ENCODE results near the gene RAET1G.

The RAET1G gene

GRCh38 chr6:149903938-149904611 is 18.8 kb downstream of the RAET1G start:
- no peak for DNase-seq
- peaks cover 33% of the 10 kb centered on the region for H3K27me3 Mint-ChIP-seq (ENCODE audit: low read depth, poor library complexity)
- peaks cover 19% of the 10 kb centered on the region for H3K9me3 Mint-ChIP-seq
- TF ChIP-seq, protein P1, sequence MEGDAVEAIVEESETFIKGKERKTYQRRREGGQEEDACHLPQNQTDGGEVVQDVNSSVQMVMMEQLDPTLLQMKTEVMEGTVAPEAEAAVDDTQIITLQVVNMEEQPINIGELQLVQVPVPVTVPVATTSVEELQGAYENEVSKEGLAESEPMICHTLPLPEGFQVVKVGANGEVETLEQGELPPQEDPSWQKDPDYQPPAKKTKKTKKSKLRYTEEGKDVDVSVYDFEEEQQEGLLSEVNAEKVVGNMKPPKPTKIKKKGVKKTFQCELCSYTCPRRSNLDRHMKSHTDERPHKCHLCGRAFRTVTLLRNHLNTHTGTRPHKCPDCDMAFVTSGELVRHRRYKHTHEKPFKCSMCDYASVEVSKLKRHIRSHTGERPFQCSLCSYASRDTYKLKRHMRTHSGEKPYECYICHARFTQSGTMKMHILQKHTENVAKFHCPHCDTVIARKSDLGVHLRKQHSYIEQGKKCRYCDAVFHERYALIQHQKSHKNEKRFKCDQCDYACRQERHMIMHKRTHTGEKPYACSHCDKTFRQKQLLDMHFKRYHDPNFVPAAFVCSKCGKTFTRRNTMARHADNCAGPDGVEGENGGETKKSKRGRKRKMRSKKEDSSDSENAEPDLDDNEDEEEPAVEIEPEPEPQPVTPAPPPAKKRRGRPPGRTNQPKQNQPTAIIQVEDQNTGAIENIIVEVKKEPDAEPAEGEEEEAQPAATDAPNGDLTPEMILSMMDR (IDR thresholded peaks at IDR 0.05) = no peak
- no peaks in the 10 kb centered on the region for H3K4me1 Mint-ChIP-seq
- peaks cover 4% of the 10 kb centered on the region for H3K36me3 Mint-ChIP-seq (ENCODE audit: low read depth)
- no peak overlapping the region for H3K27ac Mint-ChIP-seq
- H3K4me3 Mint-ChIP-seq = no peak overlapping the region

DNA sequence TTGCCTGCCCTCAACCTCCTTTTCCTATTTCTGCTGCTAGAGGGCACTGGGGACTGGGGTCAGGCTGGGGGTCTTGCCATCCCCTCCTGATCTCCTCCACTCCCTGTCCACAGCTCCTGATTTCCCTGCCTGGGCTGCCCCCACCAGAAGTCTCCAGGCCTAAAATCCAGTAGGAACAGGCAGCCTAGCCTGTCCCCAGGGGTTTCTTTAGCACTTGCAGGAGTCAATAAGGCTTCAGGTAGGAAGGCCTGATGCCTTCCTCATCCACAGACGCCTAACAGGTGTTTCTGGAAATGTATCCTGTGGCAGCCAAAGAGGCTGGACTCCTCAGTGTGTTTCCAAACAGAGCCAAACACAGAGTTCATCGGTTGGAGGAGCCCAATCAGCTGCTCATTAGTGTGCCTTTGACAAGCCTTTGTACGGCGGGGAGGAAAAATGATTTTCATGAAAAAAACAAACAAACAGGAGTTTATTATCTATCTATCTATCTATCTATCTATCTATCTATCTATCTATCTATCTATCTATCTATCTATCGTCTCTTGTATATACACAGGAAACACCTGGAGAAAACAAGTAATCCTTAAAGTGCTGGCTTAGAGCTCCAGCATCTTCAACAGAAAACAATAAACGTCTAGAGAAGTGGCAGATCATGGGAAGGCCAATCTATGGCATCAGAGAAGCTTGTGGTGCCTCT is 21.3 kb downstream of the RAET1G start:
- Mint-ChIP-seq H3K4me1 (no peaks in the 10 kb centered on the region), H3K27ac (no peak overlapping the region), H3K27me3 (ENCODE audit: low read depth, poor library complexity) (peaks cover 39% of the 10 kb centered on the region), H3K9me3 (no peaks in the 10 kb centered on the region), H3K4me3 (no peak overlapping the region), H3K36me3 (ENCODE audit: low read depth) (no peaks in the 10 kb centered on the region)
- TF ChIP-seq, protein P1 (IDR thresholded peaks at IDR 0.05) = no peak
- no peak for DNase-seq

DNA sequence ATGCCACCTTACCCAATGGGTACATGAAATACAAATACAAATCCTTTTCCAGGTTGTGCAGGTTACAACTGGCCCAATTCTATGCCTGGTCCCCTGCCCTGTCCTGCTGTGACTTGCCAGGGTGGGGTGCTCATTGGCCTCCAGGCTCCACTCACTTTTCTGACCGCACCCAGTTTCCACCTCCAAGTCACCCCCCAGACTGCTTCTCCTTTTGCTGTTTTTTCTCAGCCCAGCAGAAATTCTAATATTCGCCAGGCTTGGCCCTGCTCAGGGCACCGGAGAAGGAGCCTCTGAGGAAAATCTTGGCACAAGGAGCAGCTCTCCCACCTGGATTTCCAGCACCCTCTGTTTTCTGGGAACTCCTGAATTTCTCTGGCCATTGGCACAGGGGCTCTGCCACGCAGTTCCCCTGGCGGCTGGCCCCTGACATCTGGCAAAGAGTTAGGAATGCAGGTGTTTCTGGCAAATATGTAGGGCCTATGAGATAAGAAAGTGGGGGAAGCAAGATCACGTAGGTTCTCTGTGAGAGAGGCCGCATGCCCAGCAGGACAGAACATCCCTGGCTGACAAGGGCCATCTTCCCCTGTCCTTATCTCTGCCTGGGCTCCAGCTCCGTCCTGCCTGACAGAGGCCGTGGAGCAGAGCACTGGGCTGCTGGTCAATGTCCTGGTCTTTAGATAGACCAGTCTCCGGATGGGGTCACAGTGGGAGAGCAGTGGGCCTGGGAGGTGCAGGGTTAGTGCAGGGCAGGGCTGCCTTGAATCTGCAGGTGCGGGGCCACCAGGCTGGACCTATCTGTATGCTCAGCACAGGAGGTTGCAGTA is 22.1 kb downstream of the RAET1G start:
- no peak overlapping the region for H3K27ac Mint-ChIP-seq
- no peaks in the 10 kb centered on the region for H3K9me3 Mint-ChIP-seq
- H3K27me3 Mint-ChIP-seq (ENCODE audit: low read depth, poor library complexity) = peaks cover 46% of the 10 kb centered on the region
- no peaks in the 10 kb centered on the region for H3K36me3 Mint-ChIP-seq (ENCODE audit: low read depth)
- peaks cover under 1% of the 10 kb centered on the region for H3K4me1 Mint-ChIP-seq
- DNase-seq = no peak
- TF ChIP-seq, protein P1 (IDR thresholded peaks at IDR 0.05) = no peak
- no peak overlapping the region for H3K4me3 Mint-ChIP-seq

DNA sequence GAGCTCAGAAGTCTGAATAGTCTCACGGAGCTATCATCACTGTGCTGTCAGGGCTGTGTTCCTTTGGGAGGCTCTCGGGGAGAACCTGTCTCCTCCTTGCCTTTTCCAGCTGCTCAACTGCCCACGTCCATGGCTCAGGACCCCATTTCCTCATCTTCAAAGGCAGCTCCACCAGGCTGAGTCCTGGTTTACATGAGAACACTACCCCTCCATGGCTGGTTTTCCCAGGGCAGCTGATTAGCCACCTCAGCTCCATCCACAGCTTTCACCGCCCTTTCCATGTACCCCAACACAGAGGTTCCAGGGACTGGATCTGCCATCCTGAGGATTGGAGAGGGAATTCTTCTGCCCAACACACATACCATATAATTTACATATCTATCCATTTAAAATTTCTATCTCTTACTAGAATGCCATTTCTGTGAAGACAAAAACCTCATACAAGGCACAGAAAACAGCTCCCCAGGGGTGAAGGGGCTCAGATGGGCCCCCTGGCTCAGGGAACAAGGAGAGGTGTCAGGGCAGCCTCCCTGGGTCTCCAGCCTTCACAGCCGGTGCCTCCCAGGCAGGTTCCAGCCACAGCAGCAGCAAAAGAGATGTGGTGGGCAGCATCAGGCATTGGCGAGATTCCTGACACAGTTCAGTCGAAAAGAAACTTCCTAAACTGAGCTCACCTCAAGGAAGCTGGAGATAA is 22.8 kb downstream of the RAET1G start:
- Mint-ChIP-seq H3K4me3 (no peak overlapping the region), H3K27me3 (ENCODE audit: low read depth, poor library complexity) (peaks cover 50% of the 10 kb centered on the region), H3K9me3 (no peaks in the 10 kb centered on the region), H3K27ac (no peak overlapping the region), H3K36me3 (ENCODE audit: low read depth) (no peaks in the 10 kb centered on the region), H3K4me1 (peaks cover 7% of the 10 kb centered on the region)
- DNase-seq = no peak
- TF ChIP-seq, protein P1 (IDR thresholded peaks at IDR 0.05) = no peak

DNA sequence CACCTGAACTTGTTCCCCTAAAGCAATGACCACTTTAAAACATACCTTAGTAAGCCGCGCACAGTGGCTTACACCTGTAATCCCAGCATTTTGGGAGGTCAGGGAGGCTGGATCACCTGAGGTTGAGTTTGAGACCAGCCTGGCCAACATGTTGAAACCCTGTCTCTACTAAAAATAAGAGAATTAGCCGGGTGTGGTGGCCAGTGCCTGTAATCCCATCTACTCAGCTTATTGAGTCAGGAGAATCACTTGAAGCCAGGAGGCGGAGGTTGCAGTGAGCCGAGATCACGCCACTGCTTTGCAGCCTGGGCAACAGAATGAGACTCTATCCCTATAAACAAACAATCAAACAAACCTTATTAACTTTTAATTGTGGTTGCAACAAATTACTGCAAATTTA is 23.4 kb downstream of the RAET1G start:
- Mint-ChIP-seq H3K4me3 (no peak overlapping the region), H3K27me3 (ENCODE audit: low read depth, poor library complexity) (peaks cover 53% of the 10 kb centered on the region), H3K4me1 (peaks cover 7% of the 10 kb centered on the region), H3K27ac (no peak overlapping the region), H3K9me3 (no peaks in the 10 kb centered on the region), H3K36me3 (ENCODE audit: low read depth) (no peaks in the 10 kb centered on the region)
- TF ChIP-seq, protein P1 (IDR thresholded peaks at IDR 0.05) = no peak
- DNase-seq = no peak

Measured in nephron progenitor cell (in vitro differentiated cells).